ENCODE measurements around the gene SLC35G3.
"Not testable (repeated sequence)": the region's sequence is repeated elsewhere in the genome, so short reads cannot be mapped to it uniquely, and the experiment has no call there.

SLC35G3 gene

GRCh38 chr17:35164716-35165115 is 29.5 kb downstream of the SLC35G3 start:
- no peak for DNase-seq (ENCODE audit: low read depth in 2 of 2)

- DNase-seq (ENCODE audit: low read depth in 2 of 2): no peak
These were observed 30.3 kb downstream of the SLC35G3 start for GRCh38 chr17:35163886-35164285.

GRCh38 chr17:35162755-35163154 is 31.4 kb downstream of the SLC35G3 start:
- DNase-seq (ENCODE audit: low read depth in 2 of 2): no peak

- DNase-seq (ENCODE audit: low read depth in 2 of 2): no peak
These were observed 32.9 kb downstream of the SLC35G3 start for GRCh38 chr17:35161281-35161761.

- no peak for DNase-seq (ENCODE audit: low read depth in 2 of 2)
These were observed 33.6 kb downstream of the SLC35G3 start for GRCh38 chr17:35160354-35161201.

GRCh38 chr17:35159940-35160339 is 34.3 kb downstream of the SLC35G3 start:
- no peak for DNase-seq (ENCODE audit: low read depth in 2 of 2)

- no peak for DNase-seq (ENCODE audit: low read depth in 2 of 2)
These were observed 38.9 kb downstream of the SLC35G3 start for GRCh38 chr17:35155246-35155645.

- no peak for DNase-seq (ENCODE audit: low read depth in 2 of 2)
These were observed 39.7 kb downstream of the SLC35G3 start for GRCh38 chr17:35154196-35155165.

GRCh38 chr17:35152421-35153140 is 41.6 kb downstream of the SLC35G3 start:
- DNase-seq (ENCODE audit: low read depth in 2 of 2): no peak

GRCh38 chr17:35151080-35151479 is 43.1 kb downstream of the SLC35G3 start:
- not testable (repeated sequence) for DNase-seq (ENCODE audit: low read depth in 2 of 2)

- DNase-seq (ENCODE audit: low read depth in 2 of 2): no peak
These were observed 44.3 kb downstream of the SLC35G3 start for GRCh38 chr17:35149941-35150340.

GRCh38 chr17:35148144-35148543 is 46.0 kb downstream of the SLC35G3 start:
- no peak for DNase-seq (ENCODE audit: low read depth in 2 of 2)

- no peak for DNase-seq (ENCODE audit: low read depth in 2 of 2)
These were observed 46.8 kb downstream of the SLC35G3 start, which contains the start of gene UNC45B for GRCh38 chr17:35147375-35147905. Gene UNC45B (plus strand): TSS chr17:35147817. CDS start chr17:35148264, 447 bp downstream.

- DNase-seq (ENCODE audit: low read depth in 2 of 2): no peak
These were observed 47.9 kb downstream of the SLC35G3 start for GRCh38 chr17:35146214-35146833.

- DNase-seq (ENCODE audit: low read depth in 2 of 2): no peak
These were observed 49.4 kb downstream of the SLC35G3 start for GRCh38 chr17:35144840-35145239.
